IMR-90 (cell line): ENCODE results near the gene NUP54. TPM values are rescaled to one million over a fixed set of nuclear protein-coding genes. Genes with fewer than 3 reads are reported as not detected.

Experiments
- ATAC-seq: fragments of 200-7000 bp; cut with Tn5 transposase; 2 replicates; pipeline ENCODE4 v1.9.1; 2020; ENCODE audit warnings: low read depth, mild to moderate bottlenecking, moderate library complexity
- BruUV-seq: library from RNA; stranded (reverse); fragments of 400-500 nt; replicated peaks from 2 replicates; lab custom pipeline; 2021; lab: Mats Ljungman, UMichigan
- CTCF ChIA-PET: fragments of 300-600 bp; formaldehyde crosslinking; extraction: SDS; loops from one replicate; lab custom pipeline; 2021; ENCODE audit warnings: antibody characterized with exemption; lab: Yijun Ruan, JAX
- POLR2A ChIA-PET: fragments of 300-600 bp; sonication (Branson Sonifier 250); formaldehyde crosslinking; loops from one replicate; lab custom pipeline; 2022; ENCODE audit warnings: antibody characterized with exemption; ENCODE audit not compliant: unreplicated experiment; lab: Charles Lee
- DNase-seq: peaks from one replicate; pipeline ENCODE4 v3.0.0; 2013
- H2AFZ ChIP-seq: replicated peaks from 2 replicates; pipeline ENCODE3; 2013; ENCODE audit warnings: low read length, mild to moderate bottlenecking; ENCODE audit not compliant: poor library complexity
- H2AK5ac ChIP-seq: 2 replicates; pipeline ENCODE4 v1.6.1; 2013; ENCODE audit warnings: low read depth, low read length, inconsistent platforms
- H2AK9ac ChIP-seq: replicated peaks from 2 replicates; pipeline ENCODE3; 2013; ENCODE audit warnings: mild to moderate bottlenecking, low read depth, low read length, moderate library complexity; ENCODE audit not compliant: poor library complexity
- H2BK120ac ChIP-seq: 2 replicates; pipeline ENCODE4 v1.6.1; 2013; ENCODE audit warnings: low read depth, low read length, inconsistent platforms
- H2BK15ac ChIP-seq: 3 replicates; pipeline ENCODE4 v1.6.1; 2013; ENCODE audit warnings: low read depth, low read length, inconsistent platforms
- H2BK20ac ChIP-seq: 2 replicates; pipeline ENCODE4 v1.6.1; 2013; ENCODE audit warnings: low read depth, mild to moderate bottlenecking, inconsistent platforms, low read length, moderate library complexity
- H2BK5ac ChIP-seq: 2 replicates; pipeline ENCODE4 v1.6.1; 2013; ENCODE audit warnings: mild to moderate bottlenecking, low read depth, low read length, inconsistent platforms; ENCODE audit not compliant: poor library complexity, severe bottlenecking
- H3K14ac ChIP-seq: replicated peaks from 2 replicates; pipeline ENCODE4 v1.6.1; 2013; ENCODE audit warnings: low read depth, low read length, inconsistent platforms
- H3K18ac ChIP-seq: 2 replicates; pipeline ENCODE4 v1.6.1; 2013; ENCODE audit warnings: low read depth, low read length, control low read depth
- H3K23ac ChIP-seq: 2 replicates; pipeline ENCODE4 v1.6.1; 2013; ENCODE audit warnings: low read depth, low read length, inconsistent platforms
- H3K27ac ChIP-seq: 2 replicates; pipeline ENCODE4 v1.5.1; 2013; ENCODE audit warnings: mild to moderate bottlenecking, control low read depth, low read length; ENCODE audit not compliant: insufficient read depth
- H3K27me3 ChIP-seq: 2 replicates; pipeline ENCODE4 v1.6.1; 2013; ENCODE audit warnings: low read length; ENCODE audit not compliant: control insufficient read depth, insufficient read depth
- H3K36me3 ChIP-seq: 2 replicates; pipeline ENCODE4 v1.6.1; 2013; ENCODE audit warnings: low read length, mixed read lengths; ENCODE audit not compliant: control insufficient read depth, insufficient read depth
- H3K4ac ChIP-seq: 2 replicates; pipeline ENCODE4 v1.6.1; 2013; ENCODE audit warnings: low read depth, low read length, inconsistent platforms
- H3K4me1 ChIP-seq: 2 replicates; pipeline ENCODE4 v1.6.1; 2013; ENCODE audit warnings: low read length, mixed read lengths; ENCODE audit not compliant: control insufficient read depth, insufficient read depth
- H3K4me2 ChIP-seq: 2 replicates; pipeline ENCODE4 v1.6.1; 2013; ENCODE audit warnings: low read depth, mild to moderate bottlenecking, control low read depth, low read length, moderate library complexity
- H3K4me3 ChIP-seq: 2 replicates; pipeline ENCODE4 v1.5.1; 2013; ENCODE audit warnings: low read depth, mild to moderate bottlenecking, control low read depth, low read length, moderate library complexity; ENCODE audit not compliant: insufficient read depth
- H3K56ac ChIP-seq: 2 replicates; pipeline ENCODE4 v1.6.1; 2013; ENCODE audit warnings: low read length, inconsistent platforms; ENCODE audit not compliant: insufficient read depth; ENCODE audit errors: extremely low read depth
- H3K79me1 ChIP-seq, 2 experiments: 2 replicates each; pipeline ENCODE4 v1.6.1; 2013; ENCODE audit warnings: low read length in 2 of 2, inconsistent platforms in 1 of 2, low read depth in 1 of 2
- H3K9ac ChIP-seq: 2 replicates; pipeline ENCODE4 v1.6.1; 2013; ENCODE audit warnings: low read depth, low read length, control low read depth
- H3K9me1 ChIP-seq: 2 replicates; pipeline ENCODE4 v1.6.1; 2013; ENCODE audit warnings: low read length, inconsistent platforms; ENCODE audit not compliant: insufficient read depth
- H3K9me3 ChIP-seq: 2 replicates; pipeline ENCODE4 v1.6.1; 2013; ENCODE audit warnings: low read length; ENCODE audit not compliant: control insufficient read depth, insufficient read depth
- H4K20me1 ChIP-seq: 2 replicates; pipeline ENCODE4 v1.6.1; 2013; ENCODE audit warnings: low read length, inconsistent platforms; ENCODE audit not compliant: insufficient read depth
- H4K5ac ChIP-seq: 2 replicates; pipeline ENCODE4 v1.6.1; 2013; ENCODE audit warnings: mild to moderate bottlenecking, low read depth, low read length, control low read depth
- H4K8ac ChIP-seq, 2 experiments: 2 replicates each; pipeline ENCODE4 v1.6.1; 2013; ENCODE audit warnings: low read depth in 2 of 2, low read length in 2 of 2, control low read depth in 1 of 2, inconsistent platforms in 1 of 2
- H4K91ac ChIP-seq: 2 replicates; pipeline ENCODE4 v1.6.1; 2013; ENCODE audit warnings: low read depth, low read length, inconsistent platforms; ENCODE audit not compliant: insufficient read depth
- BHLHE40 ChIP-seq: fragments of 150-350 bp; IDR thresholded peaks from 2 replicates; pipeline ENCODE4 v1.6.1; 2016; ENCODE audit warnings: mild to moderate bottlenecking, low read depth, low read length
- CEBPB ChIP-seq: IDR thresholded peaks from 2 replicates; pipeline ENCODE4 v1.6.1; 2012; ENCODE audit warnings: low read depth, low read length, improper control_type of control experiment
- MAFK ChIP-seq: IDR thresholded peaks from 2 replicates; pipeline ENCODE4 v1.6.1; 2012; ENCODE audit warnings: low read depth, low read length, improper control_type of control experiment
- NFE2L2 ChIP-seq: fragments of 150-350 bp; IDR thresholded peaks from 2 replicates; pipeline ENCODE4 v1.6.1; 2016; ENCODE audit warnings: low read depth, mild to moderate bottlenecking, low read length
- POLR2A ChIP-seq: IDR thresholded peaks from 2 replicates; pipeline ENCODE4 v1.6.1; 2012; ENCODE audit warnings: mild to moderate bottlenecking, low read depth, low read length
- RCOR1 ChIP-seq: IDR thresholded peaks from 2 replicates; pipeline ENCODE4 v1.6.1; 2012; ENCODE audit warnings: mild to moderate bottlenecking, low read length, improper control_type of control experiment; ENCODE audit not compliant: insufficient replicate concordance
- RFX5 ChIP-seq: IDR thresholded peaks from 2 replicates; pipeline ENCODE4 v1.8.0; 2012; ENCODE audit warnings: low read depth, mild to moderate bottlenecking, low read length, moderate library complexity
- SMC3 ChIP-seq: fragments of 150-350 bp; IDR thresholded peaks from 2 replicates; pipeline ENCODE4 v1.6.1; 2016; ENCODE audit warnings: low read depth, mild to moderate bottlenecking, antibody characterized with exemption, low read length, moderate library complexity
- dilution Hi-C: fragments of 300-500 bp; cut with HindIII; formaldehyde crosslinking; loops from one replicate; pipeline ENCODE4 v1.14.3; 2018; ENCODE audit warnings: low sequenced_read_pairs; ENCODE audit not compliant: unreplicated experiment
- in situ Hi-C: fragments of 300-500 bp; cut with MboI; formaldehyde crosslinking; loops from 3 replicates; pipeline ENCODE4 v1.14.3; 2019; ENCODE audit warnings: low sequenced_read_pairs, inconsistent platforms, mixed read lengths
- intact Hi-C: fragments of 100-400 bp; cut with micrococcal nuclease; formaldehyde crosslinking; loops from 2 replicates; pipeline ENCODE4 v1.10.0; 2022
- polyA plus RNA-seq, 3 experiments: library from polyadenylated mRNA; depleted of rRNA; stranded (reverse); fragments of >200 nt; gene quantifications; 2 replicates each; pipeline ENCODE4 v1.2.3, GENCODE V29; 2012; ENCODE audit warnings: low replicate concordance in 1 of 3
- total RNA-seq: library from RNA; depleted of rRNA; stranded (reverse); fragments of >200 nt; gene quantifications from 2 replicates; pipeline ENCODE4 v1.2.3, GENCODE V29; 2012

NUP54 gene
- total and polyA plus RNA-seq, 2 of the 4 experiments (the other 2 are of a cell fraction): 24.6 to 44.4 TPM

DNA sequence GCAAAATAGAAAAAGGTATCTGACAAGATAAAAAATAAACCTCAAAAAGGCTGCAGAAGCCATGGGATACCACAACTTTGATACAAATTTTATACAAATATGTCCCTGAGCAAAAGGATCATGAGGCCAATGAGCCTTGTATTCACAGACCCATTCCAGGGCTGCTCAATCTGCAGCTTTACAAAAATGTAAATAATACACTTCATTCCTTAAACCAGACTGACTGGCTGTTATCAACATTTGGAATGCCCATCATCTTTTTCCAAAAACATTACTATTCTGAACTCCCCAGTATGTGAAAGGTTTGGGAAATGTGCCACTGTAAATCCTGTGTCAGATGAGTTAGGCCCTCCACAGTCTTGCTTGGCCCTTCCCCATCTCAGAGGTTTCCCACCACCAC is 40.0 kb upstream of the NUP54 start:
- Histone ChIP-seq H2AK9ac (no peak overlapping the region), H2BK120ac (no peak overlapping the region), H4K20me1 (peaks cover 20% of the 10 kb centered on the region), H4K91ac (no peak overlapping the region), H3K4ac (0 out of 2 replicates have a peak overlapping the region, but pooled peaks have one; percentile 29), H3K79me1 (peaks cover 45 to 76% of the 10 kb centered on the region in 2 experiments), H4K8ac (no peak overlapping the region), H3K56ac (no peak overlapping the region), H3K14ac (no peak overlapping the region), H2BK5ac (no peak overlapping the region), H3K4me1 (peaks cover 6% of the 10 kb centered on the region), H3K9me3 (no peaks in the 10 kb centered on the region), H2BK20ac (no peak overlapping the region), H3K4me3 (no peak overlapping the region), H3K9me1 (peaks cover 24% of the 10 kb centered on the region), H3K4me2 (no peak overlapping the region; the same call in 1 of the 2 replicates), H3K27me3 (no peaks in the 10 kb centered on the region), H2AK5ac (no peak overlapping the region), H2BK15ac (no peak overlapping the region), H3K18ac (no peak overlapping the region), H3K9ac (no peak overlapping the region), H3K36me3 (peaks cover 23% of the 10 kb centered on the region), H4K5ac (no peak overlapping the region), H2AFZ (no peak overlapping the region), H3K27ac (peak overlapping the region; percentile 54; the same call in 1 of the 2 replicates), H3K23ac (no peak overlapping the region)
- DNase-seq: no peak
- no peak for TF ChIP-seq RCOR1
- no peak for TF ChIP-seq SMC3
- TF ChIP-seq CEBPB: no peak
- TF ChIP-seq BHLHE40: no peak
- no peak for TF ChIP-seq NFE2L2
- TF ChIP-seq POLR2A: no peak
- TF ChIP-seq MAFK: no peak
- no peak for TF ChIP-seq RFX5
- BruUV-seq: no TSS peak
- intact Hi-C loops: no loop called here
- ATAC-seq: peak; percentile 63
- POLR2A ChIA-PET: no interaction called here
- in situ Hi-C loops: loop anchor here (10.0 kb wide), 1 partner anchor 187 kb away; no protein-coding TSS in a partner anchor
- dilution Hi-C loops: no loop called here
- CTCF ChIA-PET: interaction anchor here (1.4 kb wide), 1 partner anchor 8 kb away, joined by 6 read pairs; no protein-coding TSS in a partner anchor
